Medulla oblongata (tissue), 1 donor: ENCODE measurements around the gene MAN1C1.
"Not testable (repeated sequence)": the region's sequence is repeated elsewhere in the genome, so short reads cannot be mapped to it uniquely, and the experiment has no call there.

ENCODE experiments used
- DNase-seq: peaks from one replicate; pipeline ENCODE4 v3.0.0-alpha.2; 2015; ENCODE audit errors: extremely low spot score

The MAN1C1 gene

GRCh38 chr1:25715888-25716287 lies 99.3 kb downstream of the MAN1C1 start:
- no peak for DNase-seq

- no peak for DNase-seq
These were observed 99.7 kb downstream of the MAN1C1 start for GRCh38 chr1:25716320-25716719.

- DNase-seq: no peak
These were observed 102.1 kb downstream of the MAN1C1 start for GRCh38 chr1:25718732-25719131.

- DNase-seq: no peak
These were observed 104.0 kb downstream of the MAN1C1 start for GRCh38 chr1:25720624-25721023.

- DNase-seq: no peak
These were observed 106.8 kb downstream of the MAN1C1 start for GRCh38 chr1:25723250-25723880.

GRCh38 chr1:25724201-25724600 lies 107.6 kb downstream of the MAN1C1 start:
- no peak for DNase-seq

- DNase-seq: no peak
These were observed 108.4 kb downstream of the MAN1C1 start for GRCh38 chr1:25724966-25725365.

- DNase-seq: no peak
These were observed 108.9 kb downstream of the MAN1C1 start for GRCh38 chr1:25725482-25725881.

GRCh38 chr1:25727088-25727487 lies 110.5 kb downstream of the MAN1C1 start:
- DNase-seq: no peak

GRCh38 chr1:25727635-25728286 lies 111.2 kb downstream of the MAN1C1 start:
- peak; percentile 75 for DNase-seq

- DNase-seq: no peak
These were observed 111.8 kb downstream of the MAN1C1 start for GRCh38 chr1:25728301-25728935.

GRCh38 chr1:25729045-25729444 lies 112.5 kb downstream of the MAN1C1 start:
- DNase-seq: no peak

- no peak for DNase-seq
These were observed 113.4 kb downstream of the MAN1C1 start for GRCh38 chr1:25729790-25730644.

GRCh38 chr1:25731148-25731547 lies 114.6 kb downstream of the MAN1C1 start:
- no peak for DNase-seq

GRCh38 chr1:25731626-25732370 lies 115.2 kb downstream of the MAN1C1 start:
- DNase-seq: no peak

- no peak for DNase-seq
These were observed 116.2 kb downstream of the MAN1C1 start for GRCh38 chr1:25732821-25733220.

GRCh38 chr1:25733271-25733670 lies 116.7 kb downstream of the MAN1C1 start:
- no peak for DNase-seq

GRCh38 chr1:25734991-25735390 lies 118.4 kb downstream of the MAN1C1 start:
- DNase-seq: not testable (repeated sequence)

GRCh38 chr1:25735956-25736529 lies 119.5 kb downstream of the MAN1C1 start:
- DNase-seq: no peak

GRCh38 chr1:25737130-25737529 lies 120.5 kb downstream of the MAN1C1 start:
- peak; percentile 41 for DNase-seq

GRCh38 chr1:25738499-25738898 lies 121.9 kb downstream of the MAN1C1 start:
- no peak for DNase-seq
